Measurements from ENCODE around the gene PRKN. TPM values are rescaled to one million over a fixed set of nuclear protein-coding genes. Genes with fewer than 3 reads are reported as not detected.

The PRKN gene
- total RNA-seq, 1 experiment from 2014 or later: not detected

DNA sequence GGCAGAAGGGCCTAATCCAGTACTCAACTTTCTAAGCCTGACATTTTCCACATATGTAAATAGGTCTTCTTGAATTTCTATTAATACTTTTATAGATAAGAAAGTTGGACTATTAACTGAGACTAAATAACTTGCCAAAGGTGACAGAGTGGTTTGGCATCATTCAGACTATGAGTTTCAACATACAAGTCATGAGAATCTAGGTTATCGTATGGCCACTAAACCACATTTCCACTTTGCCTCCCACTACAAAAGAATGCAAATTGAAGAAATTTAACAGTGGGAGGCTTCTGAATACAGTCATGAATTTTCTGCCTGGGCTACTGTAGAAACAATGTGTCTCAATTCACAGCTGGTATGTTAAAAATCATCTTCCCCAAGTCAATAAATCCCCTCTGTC, 922.7 kb downstream of the PRKN start:
- DNase-seq (ENCODE audit: low read depth): no peak

GRCh38 chr6:161803131-161803530, 924.4 kb downstream of the PRKN start:
- no peak for DNase-seq (ENCODE audit: low read depth)

- no peak for DNase-seq (ENCODE audit: low read depth)
Measured at GRCh38 chr6:161802231-161802630, 925.3 kb downstream of the PRKN start.

- DNase-seq (ENCODE audit: low read depth): no peak
Measured at GRCh38 chr6:161798844-161799394, 928.6 kb downstream of the PRKN start.

DNA sequence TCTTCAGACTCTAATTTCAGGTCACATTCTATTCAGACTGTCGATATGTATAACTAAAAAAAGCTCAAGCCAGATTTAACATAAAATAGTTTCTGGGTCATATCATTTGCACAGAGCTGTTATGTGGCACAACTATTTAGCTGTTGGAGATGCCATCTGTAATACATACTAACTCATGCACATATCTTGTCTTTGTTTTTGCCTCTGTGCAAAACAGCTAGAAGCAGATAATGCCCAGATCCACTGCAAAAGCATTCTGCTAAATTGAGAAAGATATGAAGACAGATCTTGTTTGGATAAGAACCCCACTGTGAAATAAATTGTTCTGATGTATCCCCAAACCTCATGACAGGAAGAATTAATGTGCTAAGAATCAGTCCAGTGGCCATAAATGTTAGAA, 930.9 kb downstream of the PRKN start:
- no peak for DNase-seq (ENCODE audit: low read depth)

- no peak for DNase-seq (ENCODE audit: low read depth)
Measured at GRCh38 chr6:161792851-161793493, 934.6 kb downstream of the PRKN start.

DNA sequence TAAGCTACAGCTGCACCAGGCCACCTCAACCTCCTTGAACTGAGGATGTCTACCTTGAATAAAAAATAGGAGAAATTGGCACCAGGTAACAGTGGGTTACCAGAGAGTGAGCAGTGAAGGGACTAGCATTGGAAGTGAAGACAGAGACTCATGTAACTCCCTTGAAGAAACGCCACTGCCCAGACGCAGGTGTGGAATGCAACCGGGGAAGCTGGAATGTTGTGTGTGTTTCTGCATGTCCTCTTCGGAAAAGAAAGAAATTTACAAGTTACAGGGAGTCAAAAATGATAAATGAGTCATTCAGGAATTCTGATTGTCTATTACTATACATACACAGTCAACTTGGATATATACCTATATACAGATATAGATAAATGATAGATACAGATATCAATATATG, 939.0 kb downstream of the PRKN start:
- DNase-seq (ENCODE audit: low read depth): no peak

- no peak for DNase-seq (ENCODE audit: low read depth)
Measured at GRCh38 chr6:161772176-161772575, 955.4 kb downstream of the PRKN start.

DNA sequence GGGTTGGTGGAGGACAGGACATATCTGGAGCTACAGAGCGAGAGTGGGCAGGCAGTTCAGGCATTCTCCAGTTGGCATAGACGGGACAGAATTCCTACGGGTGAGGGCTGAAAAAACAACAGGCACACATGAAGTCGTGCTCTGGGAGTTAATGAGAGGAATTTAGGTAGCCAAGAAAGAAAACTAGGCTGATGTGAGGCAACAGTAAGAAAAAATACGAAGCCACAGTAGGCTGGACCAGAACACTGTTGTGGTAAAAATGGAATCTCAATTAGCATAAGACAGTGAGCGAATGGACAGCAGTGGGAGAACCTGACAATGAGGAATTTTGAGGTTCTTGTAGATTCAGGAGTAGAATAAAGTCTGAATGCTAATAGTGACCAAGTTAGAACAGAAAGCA, 965.6 kb downstream of the PRKN start:
- no peak for DNase-seq (ENCODE audit: low read depth)

- DNase-seq (ENCODE audit: low read depth): no peak
Measured at GRCh38 chr6:161755080-161755479, 972.5 kb downstream of the PRKN start.

DNA sequence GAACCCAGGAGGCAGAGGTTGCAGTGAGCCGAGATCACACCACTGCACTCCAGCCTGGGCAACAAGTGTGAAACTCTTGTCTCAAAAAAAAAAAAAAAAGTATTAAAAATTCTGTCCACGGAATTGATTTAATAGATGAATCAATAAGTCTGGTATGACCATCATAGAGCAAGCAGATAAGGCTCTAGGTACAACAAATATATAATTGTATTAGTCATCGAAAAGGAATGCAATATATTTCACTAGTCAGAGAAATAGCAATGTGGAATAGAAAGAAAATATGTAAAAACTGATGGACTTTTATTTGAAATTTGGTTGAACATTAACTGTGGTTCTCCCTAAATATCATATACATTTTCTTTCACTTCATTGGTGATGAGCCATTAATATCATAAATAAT, 976.9 kb downstream of the PRKN start:
- DNase-seq (ENCODE audit: low read depth): no peak

GRCh38 chr6:161749576-161749975, 978.0 kb downstream of the PRKN start:
- DNase-seq (ENCODE audit: low read depth): no peak

DNA sequence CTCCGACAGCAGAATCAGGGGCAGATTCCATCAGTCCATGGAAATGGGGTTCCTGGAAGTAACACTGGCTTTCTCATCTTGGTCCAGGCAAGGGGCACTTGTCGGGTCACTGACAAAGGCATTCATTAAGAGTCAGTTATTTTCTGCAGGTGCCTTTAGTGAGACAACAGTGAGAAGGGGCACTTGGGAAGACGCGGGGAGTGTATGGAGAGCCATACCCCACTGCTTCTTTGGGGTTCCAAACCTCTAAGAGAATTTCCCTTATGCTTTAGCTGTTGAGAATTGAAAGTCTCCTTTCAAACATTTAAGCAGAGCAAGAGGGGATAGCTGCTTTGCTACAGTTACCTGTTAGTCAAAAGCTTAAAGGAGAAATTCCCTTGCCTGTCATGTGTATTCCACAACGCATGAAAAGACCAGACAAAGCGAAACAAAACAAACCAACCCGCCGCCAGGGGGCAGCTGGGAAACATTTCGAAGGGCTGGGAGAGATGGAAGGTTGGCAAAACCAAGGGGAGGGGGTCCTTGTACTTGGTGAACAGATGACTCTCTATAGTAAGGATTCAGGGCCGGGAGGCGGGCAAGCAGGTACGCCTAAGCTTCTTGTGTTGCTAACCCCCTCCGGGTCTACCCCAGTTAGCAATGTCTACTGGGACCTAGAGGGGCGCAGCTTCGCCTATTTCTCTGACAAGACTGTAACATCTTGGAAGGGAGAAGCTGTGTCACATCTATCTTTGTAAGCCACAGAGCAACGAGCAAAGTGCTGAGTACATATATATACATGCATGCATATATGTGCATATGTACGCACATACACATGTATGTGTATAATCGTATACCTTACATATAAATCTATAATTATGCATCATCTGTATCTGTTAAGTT, 978.8 kb downstream of the PRKN start:
- peak; percentile 26 for DNase-seq (ENCODE audit: low read depth)

- DNase-seq (ENCODE audit: low read depth): no peak
Measured at GRCh38 chr6:161747506-161747905, 980.1 kb downstream of the PRKN start.

DNA sequence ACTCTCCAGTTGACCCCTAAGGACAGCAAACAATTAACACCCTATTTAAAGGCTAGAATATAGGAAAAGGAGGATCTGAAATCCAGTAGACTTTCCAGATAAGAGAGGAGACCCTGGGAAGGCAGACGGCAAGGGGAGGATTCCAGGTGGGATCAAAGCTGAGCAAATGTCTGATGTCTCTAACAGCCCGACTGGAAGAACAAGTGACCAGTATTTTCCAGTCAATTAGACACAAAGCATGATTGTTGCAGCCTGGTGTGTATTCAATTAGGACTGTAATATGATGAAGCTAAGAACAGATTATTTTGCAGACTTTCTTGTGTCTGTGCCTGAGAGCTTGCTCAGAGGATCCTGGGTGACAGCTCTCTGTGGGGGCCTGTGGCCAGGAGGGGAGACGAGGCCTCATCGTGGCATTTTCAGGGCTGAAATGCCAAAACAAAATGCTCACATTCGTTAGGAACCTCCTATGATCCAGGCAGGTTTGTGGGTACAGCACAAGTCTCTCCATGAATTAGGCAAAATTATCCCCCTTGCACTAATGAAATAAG, 981.9 kb downstream of the PRKN start:
- DNase-seq (ENCODE audit: low read depth): no peak

DNA sequence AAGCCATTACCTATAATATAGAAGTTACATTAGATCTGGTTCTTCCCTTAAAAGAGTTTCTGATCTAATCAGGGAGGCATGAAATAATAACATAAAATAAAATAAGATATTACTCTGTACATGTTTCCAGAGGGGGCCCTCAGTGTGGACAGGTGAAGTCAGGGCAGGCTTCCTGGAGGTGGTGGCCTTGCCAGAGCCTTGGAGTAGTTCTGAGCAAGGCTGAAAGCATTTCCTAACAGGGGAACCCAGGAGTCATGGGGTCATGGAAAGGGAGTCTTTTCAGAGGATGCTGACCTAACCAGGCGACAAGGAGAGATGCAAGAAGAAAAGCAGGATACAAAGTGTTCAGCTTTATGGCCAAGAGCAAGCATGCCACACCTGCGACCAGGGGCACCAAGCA, 982.4 kb downstream of the PRKN start:
- no peak for DNase-seq (ENCODE audit: low read depth)

DNA sequence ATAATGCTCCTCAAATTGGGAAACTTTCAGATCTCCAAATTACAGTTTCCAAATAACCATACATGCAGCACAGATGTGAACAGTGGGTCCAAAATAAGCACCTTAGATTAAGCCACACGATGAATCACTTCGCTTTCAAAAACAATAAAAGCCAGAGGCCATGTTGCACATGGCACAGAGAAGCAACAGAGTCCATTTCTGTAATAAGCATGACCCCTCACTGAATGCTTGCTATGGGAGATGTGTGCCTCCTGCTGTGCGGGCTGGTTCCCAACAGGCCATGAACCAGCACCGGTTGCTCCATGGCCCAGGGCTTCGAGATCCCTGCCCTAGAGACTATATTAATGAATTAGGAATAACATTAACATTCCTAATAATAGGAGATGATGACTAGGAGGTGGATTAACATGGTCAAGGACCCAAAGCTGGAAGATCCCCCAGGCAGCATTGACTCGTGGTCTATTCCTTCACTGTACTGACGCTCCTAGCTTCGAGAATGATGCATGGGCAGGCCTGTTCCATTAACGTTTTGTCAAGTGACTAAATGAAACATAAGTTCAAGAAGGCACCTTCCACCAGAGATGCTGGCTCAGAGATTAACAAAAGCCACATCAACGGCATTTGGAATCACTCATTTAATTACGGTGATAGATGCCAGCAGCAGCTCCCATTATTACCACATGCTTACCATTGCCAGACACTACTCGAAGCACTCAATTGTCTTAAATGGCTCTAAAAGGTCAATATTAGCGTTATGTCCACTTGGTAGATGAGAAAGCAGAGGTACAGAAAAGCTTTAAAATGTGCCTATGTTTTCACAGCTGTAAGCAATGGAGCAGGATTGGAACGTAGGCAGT, 983.1 kb downstream of the PRKN start:
- peak; percentile 28 for DNase-seq (ENCODE audit: low read depth)

DNA sequence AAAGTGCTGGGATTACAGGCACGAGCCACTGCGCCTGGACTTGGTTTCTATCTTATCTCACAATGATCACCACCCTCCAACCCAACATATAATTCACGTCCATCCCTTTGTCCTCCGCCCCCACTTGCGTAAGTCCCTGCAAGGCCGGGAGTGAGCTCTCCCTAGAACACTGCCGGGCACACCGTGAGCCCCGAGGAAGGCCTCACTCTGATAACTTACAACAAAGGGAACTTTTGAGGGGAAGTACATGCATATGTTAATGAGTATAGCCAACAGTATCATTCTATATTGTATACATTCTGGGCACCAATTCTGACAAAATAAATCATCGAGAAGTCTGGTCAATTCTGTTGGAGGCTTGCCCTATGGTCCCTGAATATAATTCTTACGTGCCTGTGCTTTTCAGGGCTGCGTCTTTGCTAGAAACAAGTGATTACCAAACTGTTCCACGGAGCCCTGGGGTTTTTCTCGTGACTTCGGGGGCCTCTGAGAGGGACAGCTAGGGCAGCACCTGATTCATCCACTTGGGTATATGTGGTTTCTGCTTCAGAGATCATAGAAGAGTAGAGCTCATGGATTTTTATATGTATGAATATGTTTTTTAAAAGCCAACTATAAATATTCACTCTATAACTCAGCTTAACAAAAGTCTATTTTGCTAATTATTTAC, 983.9 kb downstream of the PRKN start:
- no peak for DNase-seq (ENCODE audit: low read depth)

- DNase-seq (ENCODE audit: low read depth): no peak
Measured at GRCh38 chr6:161740486-161740885, 987.1 kb downstream of the PRKN start.

DNA sequence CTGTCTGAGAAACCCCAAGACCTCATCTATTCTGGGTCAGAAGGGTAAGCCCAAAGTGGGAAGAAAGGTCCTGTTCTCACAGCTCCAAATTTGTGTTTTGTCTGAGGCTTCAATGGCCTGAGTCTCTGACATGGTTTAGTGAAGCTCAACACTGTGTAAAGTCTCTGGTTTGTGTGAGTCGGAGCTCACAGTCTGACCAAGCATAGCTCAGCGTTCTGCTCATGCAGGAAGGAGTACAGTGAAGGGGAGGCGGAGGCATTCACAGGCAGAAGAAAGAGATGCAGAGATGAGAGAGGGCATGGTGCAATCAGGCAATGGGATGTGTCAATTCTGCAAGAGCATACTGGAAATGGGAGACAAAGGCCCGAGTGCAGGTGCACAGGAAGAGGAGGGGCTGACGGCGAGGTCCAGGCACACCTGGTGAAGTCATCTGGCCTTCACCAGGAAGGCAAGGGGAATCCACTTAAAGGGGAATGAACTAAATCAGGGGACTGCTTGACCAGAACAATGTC, 990.7 kb downstream of the PRKN start:
- no peak for DNase-seq (ENCODE audit: low read depth)

DNA sequence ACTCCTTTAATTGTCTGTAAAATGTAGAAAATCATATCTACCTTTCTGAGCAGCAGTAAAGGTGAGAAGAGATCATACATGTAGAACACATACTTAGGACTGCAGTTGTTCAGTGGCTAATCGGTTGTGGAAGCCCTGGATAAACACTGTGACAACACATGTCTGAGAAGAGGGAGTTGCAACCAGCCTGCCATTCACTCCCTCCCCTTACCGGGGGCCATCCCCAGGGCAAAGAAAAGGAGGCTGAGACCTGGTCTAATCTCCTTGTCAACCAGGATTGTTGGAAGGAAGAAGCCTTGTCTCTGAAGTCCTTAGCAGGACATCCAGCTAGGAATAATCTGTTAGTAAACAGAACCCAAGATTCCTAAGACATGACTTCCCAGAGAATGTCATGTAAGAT, 991.2 kb downstream of the PRKN start:
- DNase-seq (ENCODE audit: low read depth): no peak
